Stimulated activated CD4-positive, alpha-beta T cell treated with anti-CD3 and anti-CD28 coated beads, TNF-alpha, amount 100 ng/mL, for 24 hours (primary cell): ENCODE data around the gene HES7.
"Not testable (repeated sequence)": the region's sequence is repeated elsewhere in the genome, so short reads cannot be mapped to it uniquely, and the experiment has no call there.

Experiments
- DNase-seq, 3 experiments: peaks; one replicate each; pipeline ENCODE4 v3.0.0-alpha.2; 2020; ENCODE audit warnings: low read depth in 3 of 3

HES7 gene

DNA sequence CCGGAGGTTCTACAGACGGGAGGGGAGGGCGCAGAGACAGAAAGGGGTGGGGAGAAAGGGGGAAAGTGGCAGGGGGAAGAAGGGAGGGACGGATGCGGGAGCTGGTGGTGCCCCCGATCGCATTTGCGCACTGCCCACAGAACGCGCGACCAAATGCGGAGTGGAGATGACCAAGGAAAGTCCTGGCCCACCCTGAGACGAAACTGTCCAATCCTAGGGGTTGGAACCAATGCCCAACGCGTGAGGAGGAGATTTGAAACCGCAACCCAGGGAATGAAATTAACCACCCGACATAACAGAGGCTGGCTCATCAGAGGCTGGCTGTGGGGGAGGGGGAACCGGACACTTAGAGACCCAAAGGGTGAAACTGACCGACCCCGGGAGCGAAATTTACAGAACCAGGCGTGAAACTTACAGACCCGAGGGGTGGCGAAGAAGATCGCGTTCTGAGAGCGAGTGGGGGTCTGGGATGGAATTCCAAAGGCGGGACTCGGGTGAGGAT, 1.4 kb downstream of the HES7 start:
- DNase-seq: peak in 1 of 3 experiments; percentile 25

DNA sequence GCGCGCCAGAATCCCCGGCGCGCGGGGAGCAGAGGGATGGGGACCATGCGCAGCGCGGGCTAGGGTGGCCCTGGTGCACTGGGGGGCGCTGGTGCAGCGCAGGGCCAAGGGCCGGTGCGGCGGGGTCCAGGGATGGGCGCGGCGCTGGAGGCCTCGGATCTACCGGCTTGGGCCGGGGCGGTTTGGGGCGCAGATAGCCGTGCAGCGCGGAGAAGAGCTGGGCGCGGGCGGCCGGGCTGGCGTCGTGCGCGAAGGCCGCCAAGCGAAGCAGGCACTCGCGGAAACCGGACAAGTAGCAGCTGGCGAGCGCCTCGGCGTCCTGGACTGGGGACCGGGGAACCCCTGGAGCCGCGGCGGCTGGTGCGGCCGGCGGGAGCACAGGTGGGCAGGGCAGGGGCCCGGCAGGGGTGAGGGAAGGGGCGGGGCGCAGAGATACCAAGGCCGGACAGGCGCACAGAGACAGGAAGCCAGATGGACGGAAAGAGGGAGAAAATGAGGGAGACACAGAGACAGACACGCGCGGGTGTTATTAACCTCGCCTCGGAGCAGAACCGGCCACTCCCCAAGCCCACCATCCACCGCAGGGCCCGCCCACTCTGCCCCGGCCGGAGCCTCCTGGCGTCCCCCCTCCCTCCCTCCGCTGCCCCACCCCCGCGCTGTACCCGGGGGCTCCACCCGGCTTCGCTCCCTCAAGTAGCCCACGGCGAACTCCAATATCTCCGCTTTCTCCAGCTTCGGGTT, 2.1 kb downstream of the HES7 start:
- DNase-seq: peak in 1 of 3 experiments; percentile 66

DNA sequence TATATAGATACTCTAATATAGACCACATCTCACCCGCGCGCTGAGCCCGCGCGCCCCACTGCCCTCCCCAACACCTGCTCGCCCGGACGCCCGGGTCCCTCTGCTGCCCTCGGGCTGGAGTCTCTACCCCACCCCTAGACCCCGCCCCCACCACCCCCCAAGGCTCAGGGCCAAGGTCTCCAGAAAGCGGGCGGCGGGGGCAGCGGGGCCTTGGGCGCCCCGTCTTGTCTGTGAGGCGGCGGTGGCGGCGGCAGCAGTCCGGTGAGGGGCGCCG, 2.6 kb downstream of the HES7 start:
- DNase-seq: no peak

DNA sequence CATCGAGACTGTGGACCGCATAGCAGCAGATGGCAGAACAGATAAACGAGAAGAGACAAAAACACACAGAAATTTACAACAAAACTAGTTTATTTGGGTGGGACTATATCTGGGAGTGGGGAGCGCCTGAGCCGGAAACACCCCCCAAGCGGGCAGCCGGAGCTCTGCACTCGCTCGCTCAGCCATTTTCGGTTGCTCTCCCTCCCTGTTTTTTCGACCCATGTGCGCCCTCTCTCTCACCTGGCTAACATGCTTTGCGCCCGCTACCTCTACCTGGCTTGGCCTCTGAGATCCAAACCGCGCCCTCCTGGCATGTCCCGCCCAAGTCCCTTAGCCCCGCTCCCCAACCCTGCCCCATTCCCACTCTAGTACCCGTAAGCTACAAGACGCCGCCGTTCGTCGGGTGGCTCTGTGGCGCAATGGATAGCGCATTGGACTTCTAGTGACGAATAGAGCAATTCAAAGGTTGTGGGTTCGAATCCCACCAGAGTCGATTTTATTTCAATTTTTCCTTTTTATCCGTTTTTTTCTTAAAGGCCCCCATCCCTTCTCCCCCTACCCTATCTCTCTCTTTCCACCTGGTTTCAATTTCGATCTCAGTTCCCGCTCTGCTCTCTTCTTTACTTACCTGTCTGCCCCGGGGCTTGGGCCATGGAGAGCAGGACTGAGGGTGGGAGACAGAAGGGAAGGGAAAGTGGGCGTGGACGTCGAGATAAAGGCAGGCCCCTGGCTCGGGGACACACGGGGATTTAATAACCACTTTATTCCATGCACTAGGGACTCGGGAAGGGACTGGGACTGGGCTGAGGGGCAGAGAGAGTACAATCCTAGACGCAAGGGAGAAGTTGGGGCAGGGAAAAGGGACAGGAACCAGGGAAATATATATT, 3.1 kb downstream of the HES7 start:
- DNase-seq: peak in 2 of 3 experiments; percentile 71 to 83

DNA sequence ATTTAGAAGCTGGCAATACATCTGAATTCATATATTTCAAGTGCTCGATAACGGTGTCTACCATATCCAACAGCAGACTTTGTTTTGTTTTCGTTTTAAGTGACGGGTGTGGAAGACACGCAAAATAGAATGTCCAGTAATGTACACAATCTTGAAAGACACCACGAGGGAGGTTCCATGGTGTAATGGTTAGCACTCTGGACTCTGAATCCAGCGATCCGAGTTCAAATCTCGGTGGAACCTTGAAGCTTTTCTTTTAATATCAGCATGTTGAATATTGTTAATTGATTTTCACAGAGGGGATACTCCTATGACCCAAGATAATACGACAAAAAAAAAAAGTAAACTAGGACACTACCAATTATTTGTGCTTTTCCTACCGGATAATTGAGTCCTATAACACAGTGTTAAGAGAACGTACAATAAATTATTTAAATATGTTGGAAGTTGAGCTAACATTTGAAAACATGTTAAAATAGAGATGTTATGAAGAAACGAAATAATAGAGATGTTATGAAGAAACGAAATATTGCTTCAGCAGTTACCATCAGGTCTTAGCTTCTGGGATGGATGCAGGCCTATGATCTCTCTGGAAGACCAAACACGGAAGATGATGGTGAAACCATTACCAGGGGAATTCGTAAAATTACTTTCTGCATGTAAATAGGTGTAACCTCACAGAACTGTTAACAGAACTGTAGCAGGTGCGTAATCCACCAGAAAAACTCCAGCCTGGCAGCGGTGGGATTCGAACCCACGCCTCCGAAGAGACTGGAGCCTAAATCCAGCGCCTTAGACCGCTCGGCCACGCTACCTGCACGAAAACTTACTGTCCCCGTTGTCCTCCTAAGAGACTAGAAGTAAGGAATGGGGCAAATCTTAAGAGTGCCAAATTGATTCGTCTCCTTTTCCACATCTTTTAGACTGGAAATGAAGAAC, 4.1 kb downstream of the HES7 start:
- DNase-seq: peak; percentile 84 to 92 (median 85)

DNA sequence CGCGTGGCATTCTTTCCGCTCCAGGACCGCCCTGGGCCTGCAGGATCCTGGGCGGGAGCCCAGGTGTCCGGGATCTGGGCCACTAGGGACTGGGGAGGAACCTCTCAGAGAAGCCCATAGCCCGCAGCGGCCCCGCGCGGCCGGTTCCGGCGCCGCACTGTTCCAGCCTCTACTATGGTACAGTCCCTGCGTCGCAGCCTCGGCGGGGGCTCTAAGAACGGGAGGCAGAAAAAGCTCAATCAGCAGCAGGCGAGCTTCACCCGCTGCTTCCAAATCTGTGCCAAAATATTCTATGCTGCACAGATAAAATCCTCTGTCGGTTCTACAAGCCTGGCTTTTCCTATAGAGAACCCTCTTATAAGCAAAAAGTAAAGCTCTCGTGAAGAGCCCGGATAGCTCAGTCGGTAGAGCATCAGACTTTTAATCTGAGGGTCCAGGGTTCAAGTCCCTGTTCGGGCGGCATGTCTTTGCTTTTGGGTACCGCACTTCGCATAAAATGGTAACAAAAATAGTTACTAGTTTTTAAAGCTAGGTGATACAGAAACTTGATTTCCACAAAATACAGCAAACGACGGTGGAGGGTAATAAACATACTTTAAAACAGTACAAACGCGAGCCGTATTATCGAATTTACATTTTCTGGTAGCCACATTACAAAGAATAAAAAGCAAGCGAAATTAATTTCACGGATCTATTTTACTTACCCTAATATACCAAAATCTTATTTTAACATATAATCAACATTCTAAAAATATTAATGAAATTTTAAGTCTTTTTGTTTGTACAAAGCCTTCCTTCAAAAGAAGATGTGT, 4.9 kb downstream of the HES7 start:
- DNase-seq: peak in 2 of 3 experiments; percentile 71 to 87

DNA sequence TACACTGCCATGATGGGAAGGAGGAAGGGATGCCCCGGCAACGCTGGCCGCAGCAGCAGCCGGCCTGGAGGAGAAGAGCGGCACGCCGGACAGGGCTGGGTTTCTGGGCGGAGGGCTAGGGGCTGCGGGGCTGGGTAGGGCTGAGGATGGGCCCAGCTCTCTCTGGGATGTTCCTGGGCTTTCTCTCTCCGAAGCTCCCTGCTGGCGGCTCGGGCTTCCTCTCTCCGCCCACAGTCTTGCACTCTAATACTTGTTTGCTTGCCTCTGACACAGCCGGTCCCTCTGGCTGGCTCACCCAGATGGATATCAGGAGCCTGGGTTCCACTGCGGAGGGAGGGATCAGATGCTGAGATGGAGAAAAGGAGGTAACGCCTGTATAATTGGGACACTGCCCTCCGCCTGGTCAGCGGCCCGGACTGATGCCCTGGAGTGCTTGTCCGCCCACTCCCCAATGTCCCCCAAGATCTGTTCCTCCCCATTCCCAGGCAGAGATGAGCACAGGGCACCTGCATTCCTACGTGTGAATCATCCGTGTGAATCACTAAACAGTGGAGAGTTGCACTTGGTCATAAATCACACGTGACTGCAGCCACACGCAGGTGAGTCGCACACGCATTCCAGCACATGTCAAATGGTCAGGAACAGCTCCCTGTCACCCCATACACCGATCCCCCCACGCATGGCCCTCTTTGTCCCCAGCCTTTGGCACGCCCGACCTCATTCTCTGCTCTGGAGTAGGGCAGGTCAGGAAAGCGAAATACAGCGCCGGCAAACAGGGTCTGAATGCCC, 5.7 kb downstream of the HES7 start, which contains the start of gene ALOXE3:
Gene ALOXE3, minus strand, starts transcription at position 535 of the 789 bp plus-strand sequence. Its CDS starts 524 bp downstream, at position 11.
- DNase-seq: peak in 1 of 3 experiments; percentile 23

DNA sequence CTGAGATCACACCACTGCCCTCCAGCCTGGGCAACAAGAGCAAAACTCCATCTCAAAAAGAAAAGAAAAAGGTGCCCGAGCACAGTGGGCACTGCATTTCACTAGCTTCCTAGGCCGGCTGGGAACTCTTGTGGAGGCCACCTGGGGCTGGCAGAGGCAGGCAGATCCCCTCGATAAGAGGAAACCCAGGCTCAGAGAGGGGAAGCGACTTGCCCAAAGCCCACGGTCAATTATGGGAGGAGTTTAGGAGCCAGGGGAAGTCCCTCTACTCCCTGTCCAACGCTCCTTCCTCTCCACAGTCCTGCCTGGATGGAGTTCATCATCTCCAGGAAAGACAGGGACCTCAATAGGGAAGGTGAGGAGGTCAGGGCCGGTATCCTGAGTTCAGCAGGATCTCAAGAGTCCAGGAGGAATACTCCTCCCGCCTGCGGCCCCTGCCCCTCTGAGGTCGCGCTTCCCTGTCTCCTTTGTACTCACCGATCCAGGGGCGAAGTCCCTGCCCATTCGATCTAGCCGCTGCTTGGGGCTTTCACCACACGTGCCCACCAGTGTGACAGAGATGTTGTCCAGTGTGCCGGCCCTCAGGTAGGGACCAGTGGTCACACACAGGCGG, 6.4 kb downstream of the HES7 start:
- DNase-seq: no peak

DNA sequence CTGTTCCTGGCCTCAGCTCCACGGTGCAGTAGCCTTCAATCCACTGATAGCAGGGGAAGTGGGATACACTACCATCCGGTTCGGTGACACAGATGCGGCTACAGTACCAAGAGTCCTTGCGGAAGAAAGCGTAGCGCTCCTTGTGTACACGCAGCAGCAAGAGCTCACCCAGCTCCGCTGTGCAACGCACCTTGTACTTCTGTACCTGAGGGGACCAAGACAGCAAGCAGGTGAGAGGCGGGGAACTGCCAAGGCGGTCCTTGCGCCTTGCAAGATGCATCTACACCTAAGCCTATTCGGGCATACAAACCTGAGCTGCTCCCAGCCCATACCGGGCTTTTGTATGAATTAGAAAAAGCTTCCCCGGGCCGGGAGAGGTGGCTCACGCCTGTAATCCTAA, 7.1 kb downstream of the HES7 start:
- no peak for DNase-seq

DNA sequence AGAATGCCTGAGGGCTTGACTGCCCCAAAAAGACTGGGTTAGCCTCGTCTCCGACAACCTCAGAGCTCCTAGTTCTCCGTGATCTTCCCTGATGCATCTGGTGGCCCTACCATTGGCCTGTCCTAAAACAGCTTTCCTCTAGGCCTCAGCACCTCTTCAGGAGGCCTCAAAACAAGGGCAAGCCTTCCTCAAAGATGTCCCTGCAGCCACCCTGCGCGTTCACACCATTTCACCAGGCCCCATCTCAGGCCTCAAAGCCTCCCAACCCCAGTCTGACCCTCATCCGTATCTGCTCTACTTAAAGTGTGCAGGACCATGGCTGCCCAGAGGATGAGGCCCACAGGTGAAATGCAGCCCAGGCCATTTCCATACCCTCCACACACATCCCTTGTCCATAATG, 13.0 kb downstream of the HES7 start:
- DNase-seq: no peak

DNA sequence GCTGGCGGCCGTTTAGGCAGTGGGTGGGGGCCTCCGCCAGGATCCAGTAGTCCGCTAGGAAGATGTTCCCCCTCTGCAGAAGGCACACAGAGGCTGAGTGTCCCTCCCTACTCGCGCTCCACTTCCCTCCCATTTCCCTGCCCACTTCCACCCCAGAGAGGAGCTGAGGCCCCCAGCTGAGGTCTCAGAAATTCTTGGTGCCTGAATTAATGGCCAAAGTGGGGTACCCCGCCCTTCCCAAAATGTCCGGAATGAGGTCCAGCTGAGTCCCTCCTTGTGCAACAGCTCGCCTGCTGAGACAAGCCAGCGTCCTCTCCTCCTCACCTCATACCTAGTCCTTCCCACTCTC, 13.5 kb downstream of the HES7 start:
- no peak for DNase-seq

DNA sequence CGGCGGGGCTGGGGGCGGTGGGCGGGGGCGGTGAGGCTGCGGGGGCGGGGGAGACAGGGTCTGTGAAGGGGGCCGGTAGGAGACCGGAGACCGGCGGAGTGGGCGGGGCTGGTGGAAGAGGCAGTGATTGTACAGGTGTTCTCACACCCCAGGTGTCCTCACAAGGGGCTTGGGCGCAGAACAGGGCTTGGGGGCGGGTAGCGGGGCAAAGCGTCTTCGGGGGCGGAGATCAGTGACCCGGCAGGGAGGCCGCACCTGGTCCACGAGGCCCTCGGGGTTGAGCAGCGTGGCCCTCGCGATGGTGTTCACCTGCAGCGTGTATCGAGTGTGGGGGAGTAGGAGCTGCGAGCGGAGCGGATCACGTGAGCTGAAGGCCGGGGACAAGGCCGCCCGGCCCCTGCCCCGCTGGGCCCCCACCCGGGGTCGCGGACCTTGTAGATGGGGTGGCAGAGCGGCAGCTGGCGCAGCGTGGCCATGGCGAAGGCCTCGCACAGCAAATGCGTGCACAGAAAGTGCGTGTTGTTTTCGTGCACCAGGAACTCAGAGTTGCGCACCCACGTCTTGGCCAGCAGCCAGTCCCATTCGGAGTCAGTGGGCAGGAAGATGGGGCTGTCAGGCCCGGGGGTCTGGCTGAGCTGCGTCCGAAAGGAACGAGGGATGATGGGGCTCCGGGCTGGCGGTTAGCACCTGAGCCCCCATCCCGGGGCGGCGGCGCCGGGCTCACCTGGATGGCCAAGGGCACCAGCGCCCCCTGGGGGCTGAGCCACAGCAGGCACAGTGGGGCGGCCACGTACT, 14.0 kb downstream of the HES7 start:
- DNase-seq: peak in 2 of 3 experiments; percentile 63 to 76

DNA sequence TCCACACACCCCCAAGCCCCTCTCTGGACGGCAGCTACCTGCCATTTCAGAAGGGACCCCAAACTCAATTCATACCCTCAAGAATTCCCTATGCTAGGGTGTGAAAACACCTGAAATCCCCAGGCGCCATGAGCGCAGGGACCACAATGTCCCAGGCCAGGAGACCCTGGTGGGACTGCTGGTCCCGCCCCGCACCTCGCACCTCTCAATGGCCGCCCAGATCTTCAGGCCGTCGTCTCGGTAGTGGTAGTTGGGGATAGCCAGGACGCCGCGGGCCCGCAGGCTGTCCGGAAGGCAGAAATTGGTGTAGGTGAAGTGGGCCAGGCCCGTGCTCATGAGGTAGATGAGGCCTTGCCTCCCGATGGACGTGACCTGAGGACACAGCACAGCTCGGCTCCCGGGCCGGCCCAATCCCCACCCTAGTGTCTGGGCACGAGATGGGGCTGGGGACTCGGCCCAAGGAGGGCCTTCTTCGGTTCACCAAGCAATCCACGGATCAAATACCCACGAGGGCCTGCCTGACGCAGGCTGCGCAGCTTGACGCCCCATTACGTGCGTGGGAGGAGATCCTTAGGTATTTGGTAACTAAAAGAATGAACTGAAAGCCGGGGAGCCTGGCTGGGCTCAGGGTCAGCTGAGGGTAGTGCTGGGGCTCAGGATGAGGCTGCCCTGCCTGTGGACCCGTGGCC, 14.8 kb downstream of the HES7 start:
- DNase-seq: no peak

DNA sequence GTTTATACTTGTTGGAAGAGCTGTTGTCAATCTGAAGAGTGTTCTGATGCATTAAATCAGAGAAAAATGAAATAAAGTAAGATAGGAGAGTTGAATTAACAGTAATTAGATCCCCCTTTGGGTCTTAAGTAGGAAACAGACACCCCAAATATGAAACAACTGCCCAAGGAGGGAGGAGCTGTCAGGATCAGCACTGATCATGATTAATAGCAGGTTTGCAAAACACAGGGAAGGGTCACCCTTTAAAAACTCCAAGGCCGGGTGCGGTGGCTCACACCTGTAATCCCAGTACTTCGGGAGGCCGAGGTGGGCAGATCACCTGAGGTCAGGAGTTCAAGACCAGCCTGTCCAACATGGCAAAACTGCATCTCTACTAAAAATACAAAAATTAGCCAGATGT, 16.9 kb downstream of the HES7 start:
- not testable (repeated sequence) for DNase-seq

DNA sequence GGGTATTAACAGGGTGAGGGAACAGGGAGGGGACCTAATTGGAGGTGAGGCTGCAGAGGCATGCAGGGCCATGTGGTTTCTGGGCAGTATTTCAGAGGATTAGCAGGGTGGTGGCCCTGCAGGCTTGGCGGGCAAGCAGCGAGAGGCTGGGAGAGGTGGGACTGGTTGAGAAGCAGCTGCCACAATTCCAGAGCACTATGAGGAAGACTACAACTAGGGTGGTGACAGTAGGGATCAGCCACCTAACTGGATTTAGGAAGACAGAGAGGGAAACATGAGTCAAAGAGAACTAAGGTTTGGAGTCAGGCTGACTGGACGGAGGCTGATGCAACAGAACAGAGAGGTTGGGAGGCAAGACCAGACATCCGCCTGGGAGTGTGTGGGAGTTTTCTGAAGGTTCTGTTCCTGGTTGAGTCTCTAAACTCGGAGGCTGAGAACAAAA, 17.9 kb downstream of the HES7 start:
- DNase-seq: no peak

DNA sequence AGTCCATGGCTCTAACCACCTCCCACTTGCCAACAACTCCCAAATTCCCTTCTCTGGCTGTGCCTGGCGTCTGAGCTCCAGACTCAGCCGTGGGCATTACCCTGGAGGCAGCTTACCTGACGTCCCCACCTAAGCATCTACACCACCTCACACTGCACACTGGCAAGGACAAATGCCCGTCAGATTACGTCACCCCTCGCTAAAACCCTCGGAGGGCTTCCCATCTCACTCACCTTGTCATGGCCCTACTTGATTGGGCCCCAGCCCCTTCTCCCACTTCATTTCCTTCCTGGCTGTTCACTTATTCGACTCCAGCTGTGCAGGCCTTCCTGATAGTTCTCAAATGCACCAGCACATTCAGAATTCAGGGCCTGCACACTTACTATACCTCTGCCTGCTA, 19.0 kb downstream of the HES7 start:
- no peak for DNase-seq

DNA sequence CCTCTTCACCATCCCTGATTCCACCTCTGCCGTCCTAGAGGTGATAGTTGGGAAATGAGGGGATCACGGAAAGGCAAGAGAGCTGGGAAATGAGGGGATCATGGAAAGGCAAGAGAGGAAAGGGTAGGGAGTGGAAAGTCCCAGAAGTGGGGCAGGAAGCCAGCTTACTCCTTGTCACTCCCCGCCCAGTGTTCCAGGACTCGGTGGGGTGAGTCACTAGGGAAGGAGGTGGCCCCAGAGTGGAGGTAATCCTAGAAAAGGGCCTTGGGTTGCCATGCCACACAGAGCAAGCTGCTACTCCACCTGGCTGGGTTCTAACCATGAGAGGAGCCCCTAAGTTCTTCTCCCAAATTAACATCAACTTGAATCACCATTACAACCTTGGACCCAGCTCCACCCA, 20.4 kb downstream of the HES7 start:
- no peak for DNase-seq

DNA sequence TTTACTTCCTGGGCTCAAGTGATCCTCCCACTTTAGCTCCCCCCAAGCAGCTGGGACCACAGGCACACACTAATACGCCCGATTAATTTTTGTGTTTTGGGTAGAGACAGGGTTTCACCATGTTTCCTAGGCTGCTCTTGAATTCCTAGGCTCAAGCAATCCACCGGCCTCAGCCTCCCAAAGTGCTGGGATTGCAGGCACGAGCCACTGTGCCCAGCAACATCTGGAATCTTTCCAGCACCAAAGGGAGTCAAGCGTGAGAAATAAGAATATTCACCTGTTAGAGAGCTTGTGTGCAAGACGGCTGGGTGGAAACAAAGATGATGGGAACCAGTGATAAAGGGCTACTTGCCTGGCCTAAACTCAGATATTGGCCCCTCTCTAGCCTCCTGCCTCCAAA, 22.2 kb downstream of the HES7 start:
- DNase-seq: no peak
